ENCODE measurements around the gene RAB7B. TPM values are rescaled to one million over a fixed set of nuclear protein-coding genes. Genes with fewer than 3 reads are reported as not detected.

Gene RAB7B
- total RNA-seq, 6 experiments from 2014 or later = 0.14 to 1.4 (median 0.37) TPM

DNA sequence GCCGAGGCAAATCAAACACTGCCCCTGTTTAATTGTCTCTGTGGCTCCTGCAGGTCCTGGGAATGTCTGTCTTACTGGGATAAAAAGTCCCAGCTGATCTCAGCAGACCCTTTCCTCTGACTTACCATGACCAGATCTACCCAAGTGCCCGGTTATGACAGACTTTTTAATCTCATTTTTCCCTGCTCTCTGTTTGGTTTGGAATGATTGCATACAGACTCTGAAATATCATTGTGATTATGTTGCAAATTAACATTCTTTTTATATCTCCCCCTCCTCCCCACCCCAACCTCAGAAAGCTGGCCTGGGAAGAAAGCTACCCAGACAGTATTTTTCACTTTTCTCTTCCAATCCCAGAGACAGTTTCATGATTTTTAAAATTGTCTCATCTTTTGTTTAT is 16.3 kb downstream of the RAB7B start:
- no peak for TF ChIP-seq POLR2A (IDR thresholded peaks at IDR 0.05)
- TF ChIP-seq, protein P1, sequence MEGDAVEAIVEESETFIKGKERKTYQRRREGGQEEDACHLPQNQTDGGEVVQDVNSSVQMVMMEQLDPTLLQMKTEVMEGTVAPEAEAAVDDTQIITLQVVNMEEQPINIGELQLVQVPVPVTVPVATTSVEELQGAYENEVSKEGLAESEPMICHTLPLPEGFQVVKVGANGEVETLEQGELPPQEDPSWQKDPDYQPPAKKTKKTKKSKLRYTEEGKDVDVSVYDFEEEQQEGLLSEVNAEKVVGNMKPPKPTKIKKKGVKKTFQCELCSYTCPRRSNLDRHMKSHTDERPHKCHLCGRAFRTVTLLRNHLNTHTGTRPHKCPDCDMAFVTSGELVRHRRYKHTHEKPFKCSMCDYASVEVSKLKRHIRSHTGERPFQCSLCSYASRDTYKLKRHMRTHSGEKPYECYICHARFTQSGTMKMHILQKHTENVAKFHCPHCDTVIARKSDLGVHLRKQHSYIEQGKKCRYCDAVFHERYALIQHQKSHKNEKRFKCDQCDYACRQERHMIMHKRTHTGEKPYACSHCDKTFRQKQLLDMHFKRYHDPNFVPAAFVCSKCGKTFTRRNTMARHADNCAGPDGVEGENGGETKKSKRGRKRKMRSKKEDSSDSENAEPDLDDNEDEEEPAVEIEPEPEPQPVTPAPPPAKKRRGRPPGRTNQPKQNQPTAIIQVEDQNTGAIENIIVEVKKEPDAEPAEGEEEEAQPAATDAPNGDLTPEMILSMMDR (IDR thresholded peaks at IDR 0.05) = no peak
- intact Hi-C loops (cut with DNase I) = loop anchor here (5.0 to 10.0 kb wide), 2 partner anchors 120 to 322 kb away; no protein-coding TSS in a partner anchor
- 30% methylated on average over 2 of the region's 2 CpGs for WGBS (ENCODE audit: insufficient coverage, low coverage, low lambda C conversion rate, missing lambda C conversion rate)
- H3K27me3 ChIP-seq = no peaks in the 10 kb centered on the region
- ATAC-seq = no peak
- no peak overlapping the region for H3K27ac ChIP-seq
- peaks cover 0 to 8% (median 0%) of the 10 kb centered on the region in 4 donors for H3K4me1 ChIP-seq
- no peaks in the 10 kb centered on the region for H3K9me3 ChIP-seq
- no peaks in the 10 kb centered on the region for H3K36me3 ChIP-seq
- DNase-seq = no peak
- H3K4me3 ChIP-seq = no peak overlapping the region

GRCh38 chr1:205986292-205986691 is 16.9 kb downstream of the RAB7B start:
- H3K27ac ChIP-seq = no peak overlapping the region
- H3K27me3 ChIP-seq = no peaks in the 10 kb centered on the region
- TF ChIP-seq, protein P1 (IDR thresholded peaks at IDR 0.05) = no peak
- TF ChIP-seq POLR2A (IDR thresholded peaks at IDR 0.05) = no peak
- WGBS (ENCODE audit: insufficient coverage, low coverage, low lambda C conversion rate, missing lambda C conversion rate) = 66% methylated on average over 3 of the region's 3 CpGs
- H3K4me1 ChIP-seq = peaks cover 0 to 8% (median 0%) of the 10 kb centered on the region in 4 donors
- H3K9me3 ChIP-seq = no peaks in the 10 kb centered on the region
- H3K36me3 ChIP-seq = no peaks in the 10 kb centered on the region
- intact Hi-C loops (cut with DNase I) = loop anchor here (5.0 to 10.0 kb wide), 2 partner anchors 121 to 321 kb away; no protein-coding TSS in a partner anchor
- no peak for DNase-seq
- H3K4me3 ChIP-seq = no peak overlapping the region
- ATAC-seq = peak in 1 of 4 donors; percentile 12

DNA sequence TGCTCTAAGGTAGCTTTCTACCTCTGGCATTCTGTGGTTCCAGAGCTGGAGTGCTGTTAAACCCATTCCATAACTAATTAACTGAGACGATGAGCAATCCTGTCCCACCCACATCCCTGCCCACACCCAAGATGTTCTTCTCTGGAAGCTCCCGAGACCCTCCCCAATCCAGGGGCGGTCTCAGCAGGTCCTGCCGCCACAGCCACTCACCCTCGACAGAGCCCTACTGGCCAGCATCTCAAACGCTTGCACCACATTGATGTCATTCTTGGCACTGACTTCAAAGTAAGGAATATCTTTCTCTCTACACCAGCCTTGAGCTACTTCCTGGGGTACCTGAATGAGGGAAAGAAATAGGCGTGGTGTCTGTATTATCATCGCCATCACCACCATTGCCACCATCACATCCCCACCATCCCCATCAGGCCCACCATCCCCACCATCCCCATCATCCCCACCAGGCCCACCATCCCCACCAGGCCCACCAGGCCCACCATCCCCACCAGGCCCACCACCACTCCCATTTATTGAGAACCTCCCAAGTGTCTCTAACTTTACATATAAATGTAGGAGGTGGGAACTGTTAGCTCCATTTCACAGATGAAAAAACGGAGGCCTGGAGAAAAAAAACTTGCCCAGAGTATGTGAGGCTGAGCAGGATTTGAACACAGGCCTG is 17.7 kb downstream of the RAB7B start:
- intact Hi-C loops (cut with DNase I) = loop anchor here (5.0 to 10.0 kb wide), 2 partner anchors 122 to 321 kb away; no protein-coding TSS in a partner anchor
- Histone ChIP-seq H3K27ac (no peak overlapping the region), H3K4me1 (peaks cover 0 to 8% (median 0%) of the 10 kb centered on the region in 4 donors), H3K4me3 (no peak overlapping the region), H3K27me3 (no peaks in the 10 kb centered on the region), H3K9me3 (no peaks in the 10 kb centered on the region), H3K36me3 (no peaks in the 10 kb centered on the region)
- no peak for DNase-seq
- no peak for ATAC-seq
- TF ChIP-seq, protein P1 (IDR thresholded peaks at IDR 0.05) = no peak
- WGBS (ENCODE audit: insufficient coverage, low coverage, low lambda C conversion rate, missing lambda C conversion rate) = 66% methylated on average over 6 of the region's 9 CpGs

DNA sequence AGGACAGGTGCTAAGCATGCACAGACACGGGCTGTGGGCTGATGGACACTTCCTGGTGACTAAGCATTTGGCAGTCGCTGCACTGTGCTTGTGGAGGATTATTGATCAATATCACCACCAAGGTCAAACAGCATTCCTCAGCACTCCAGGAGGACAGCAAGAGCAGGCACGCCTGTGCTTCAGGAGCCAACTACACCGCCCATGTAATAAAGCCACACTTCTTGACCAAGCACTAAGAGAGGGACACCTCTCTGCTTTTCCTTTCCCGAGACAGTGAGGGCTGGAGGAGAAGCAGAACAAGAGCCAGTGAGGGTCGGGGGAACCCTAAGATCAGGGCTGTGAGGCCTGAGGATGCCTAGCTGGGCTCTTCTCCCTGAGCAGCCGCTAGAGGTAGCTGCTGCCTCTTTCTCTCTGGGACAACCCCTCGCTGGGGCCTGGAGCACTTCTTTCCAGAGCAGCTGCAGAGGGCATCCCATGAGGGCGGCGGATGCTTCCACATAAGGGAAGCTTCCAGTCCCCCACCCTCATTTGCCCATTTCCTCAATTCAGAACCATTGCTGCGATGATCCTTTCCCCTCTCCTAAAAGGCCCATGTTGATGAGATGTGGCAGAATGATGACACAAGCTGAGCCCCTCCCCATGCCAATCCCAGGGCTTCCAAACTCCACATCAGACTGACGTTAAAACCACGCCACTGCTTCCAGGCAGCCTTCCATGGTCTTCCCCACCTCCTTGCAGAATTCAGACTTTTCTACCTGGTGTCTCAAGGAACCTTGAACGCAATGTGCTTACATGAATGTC is 19.1 kb downstream of the RAB7B start:
- intact Hi-C loops (cut with DNase I) = loop anchor here in 1 of 2 donors (5.0 to 10.0 kb wide), 2 partner anchors 123 to 319 kb away; no protein-coding TSS in a partner anchor

More for the DNA sequence above, 19.1 kb downstream of the RAB7B start:
- peak; percentile 65 to 71 (median 69) for DNase-seq
- no peak for TF ChIP-seq POLR2A (IDR thresholded peaks at IDR 0.05)
- TF ChIP-seq, protein P1 (IDR thresholded peaks at IDR 0.05) = peak; percentile 63 to 82 (median 73)
- WGBS (ENCODE audit: insufficient coverage, low coverage, low lambda C conversion rate, missing lambda C conversion rate) = 32% methylated on average over 11 of the region's 14 CpGs
- Histone ChIP-seq H3K9me3 (no peaks in the 10 kb centered on the region), H3K4me1 (peaks cover 0 to 8% (median 0%) of the 10 kb centered on the region in 4 donors), H3K27me3 (no peaks in the 10 kb centered on the region), H3K27ac (no peak overlapping the region), H3K4me3 (no peak overlapping the region), H3K36me3 (no peaks in the 10 kb centered on the region)
- ATAC-seq = peak; percentile 84 to 91 (median 88)

Data from right lobe of liver (tissue), 6 donors.